SK-N-MC (cell line): ENCODE results near the gene ACTR6.

ENCODE experiments used
- DNase-seq: peaks from one replicate; pipeline ENCODE4 v3.0.0-alpha.2; 2011; ENCODE audit warnings: low read depth, low spot score
- H3K27ac ChIP-seq: fragments of 200-600 bp; sonication (generic); 2 replicates; pipeline ENCODE4 v1.5.1; 2016; ENCODE audit warnings: mixed run types
- H3K36me3 ChIP-seq: fragments of 200-600 bp; sonication (generic); 2 replicates; pipeline ENCODE4 v1.6.1; 2017; ENCODE audit warnings: antibody characterized with exemption, low read length, mixed read lengths; ENCODE audit not compliant: insufficient read depth
- H3K4me3 ChIP-seq: fragments of 200-600 bp; sonication (generic); 2 replicates; pipeline ENCODE4 v1.5.1; 2016
- H3K9ac ChIP-seq: fragments of 200-600 bp; sonication (generic); 2 replicates; pipeline ENCODE4 v1.8.0; 2017; ENCODE audit warnings: mixed run types, mixed read lengths; ENCODE audit not compliant: insufficient read length
- H3K9me3 ChIP-seq: fragments of 200-600 bp; sonication (generic); 2 replicates; pipeline ENCODE4 v1.6.1; 2017; ENCODE audit warnings: low read depth, mild to moderate bottlenecking, antibody characterized with exemption, low read length, moderate library complexity, mixed read lengths
- EZH2 ChIP-seq: fragments of 200-600 bp; sonication (generic); IDR thresholded peaks from one replicate; pipeline ENCODE4 v1.6.1; 2017; ENCODE audit warnings: antibody characterized with exemption
- FOXP2 ChIP-seq: optimal IDR thresholded peaks from 2 replicates; pipeline ENCODE3; 2011; ENCODE audit warnings: mild to moderate bottlenecking, moderate library complexity; ENCODE audit not compliant: insufficient read depth; ENCODE audit errors: extremely low read length, control extremely low read depth
- POLR2AphosphoS5 ChIP-seq: IDR thresholded peaks from 2 replicates; pipeline ENCODE4 v1.6.1; 2012; ENCODE audit warnings: mild to moderate bottlenecking, low read depth, low read length, borderline replicate concordance

Gene ACTR6

DNA sequence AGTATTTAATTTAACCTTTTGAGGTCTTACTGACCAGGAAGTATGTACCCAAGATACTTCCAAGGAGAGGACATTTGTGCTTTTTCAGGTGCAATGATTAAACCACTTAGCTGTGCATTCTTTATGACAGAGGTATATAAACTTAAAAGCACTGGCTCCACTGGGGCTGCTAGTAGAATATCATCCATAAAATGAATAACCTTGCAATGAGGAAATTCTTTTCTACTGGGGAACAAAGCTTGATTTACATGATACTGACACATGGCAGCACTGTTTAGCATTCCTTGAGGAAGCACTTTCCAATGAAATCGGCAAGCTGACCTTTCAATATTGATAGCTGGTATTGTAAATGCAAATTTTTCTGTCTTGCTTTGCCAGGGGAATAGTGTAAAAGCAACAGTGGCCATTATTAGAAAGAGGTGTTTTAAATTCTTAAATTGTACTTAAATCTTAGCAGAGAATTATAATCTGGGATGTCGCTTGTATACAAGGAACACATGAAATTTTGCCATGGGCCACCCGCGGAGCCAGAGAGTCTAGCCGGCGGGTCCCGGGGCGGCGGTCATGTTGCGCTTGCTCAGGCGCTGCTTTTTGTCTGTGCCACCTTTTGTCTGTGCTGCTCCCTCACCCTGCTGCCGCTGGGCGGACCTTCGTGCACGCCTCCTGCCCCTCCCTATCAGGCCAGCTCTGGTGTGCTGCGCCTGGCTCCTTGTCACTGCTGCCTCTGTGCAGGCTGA, 37.0 kb upstream of the ACTR6 start:
- Histone ChIP-seq H3K36me3 (no peaks in the 10 kb centered on the region), H3K9ac (no peak overlapping the region), H3K9me3 (no peaks in the 10 kb centered on the region), H3K4me3 (peak overlapping the region; percentile 66), H3K27ac (no peak overlapping the region)
- TF ChIP-seq POLR2AphosphoS5, result no peak; the same call in 1 of the 2 replicates
- no peak for TF ChIP-seq EZH2
- no peak for TF ChIP-seq FOXP2
- no peak for DNase-seq

DNA sequence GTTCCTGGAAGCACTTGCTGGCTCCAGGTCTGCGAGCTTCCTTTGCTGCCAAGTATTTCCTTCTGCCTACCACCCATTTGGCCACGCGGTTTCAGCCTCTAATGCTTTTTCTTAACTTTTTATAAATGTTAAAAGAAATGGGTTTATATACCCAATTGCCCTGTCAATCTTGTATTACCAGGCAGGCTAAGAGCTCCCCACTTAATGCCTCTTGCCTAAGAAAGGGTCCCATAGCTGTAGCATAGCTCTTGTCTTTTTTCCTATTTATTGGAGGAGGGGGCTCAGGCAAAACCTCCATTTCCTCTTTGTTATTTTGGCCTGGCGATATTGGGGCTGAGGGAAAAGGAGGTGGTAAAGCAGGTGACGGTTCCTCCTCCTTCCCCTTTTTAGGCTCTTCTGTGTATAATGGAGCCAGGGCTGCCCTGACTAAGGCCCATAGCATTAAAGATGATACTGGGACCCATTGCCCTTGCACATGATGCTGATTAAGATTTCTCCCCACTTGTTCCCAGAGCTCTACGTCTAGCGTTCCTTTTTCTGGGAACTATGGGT, 36.4 kb upstream of the ACTR6 start:
- H3K9ac ChIP-seq, result no peak overlapping the region
- H3K4me3 ChIP-seq, result peak overlapping the region; percentile 66

DNA sequence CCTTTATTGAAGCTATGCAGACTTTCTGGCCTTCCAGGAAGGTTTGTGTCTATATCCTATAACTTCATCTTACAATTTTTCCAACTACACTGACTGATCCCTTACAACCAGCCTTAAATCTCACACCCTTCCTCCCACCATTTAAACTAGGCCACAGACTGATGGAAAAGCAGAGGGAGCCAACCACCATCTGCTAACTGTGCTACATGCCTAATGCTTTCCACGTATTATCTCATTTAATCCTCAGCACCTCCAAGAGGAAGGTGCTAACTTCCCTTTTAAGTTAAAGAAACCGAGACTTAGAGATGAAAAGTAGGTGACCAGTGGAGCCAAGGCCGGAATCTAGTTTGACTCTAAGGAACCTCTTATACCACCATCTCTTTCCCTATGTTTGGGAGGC, 35.3 kb upstream of the ACTR6 start:
- no peak for DNase-seq
- no peak overlapping the region for H3K27ac ChIP-seq
- H3K36me3 ChIP-seq, result no peaks in the 10 kb centered on the region
- H3K9me3 ChIP-seq, result no peaks in the 10 kb centered on the region
- H3K9ac ChIP-seq, result no peak overlapping the region
- TF ChIP-seq EZH2 (no peak), POLR2AphosphoS5 (no peak), FOXP2 (no peak)
- H3K4me3 ChIP-seq, result no peak overlapping the region

More for the DNA sequence above, 36.4 kb upstream of the ACTR6 start:
- H3K9me3 ChIP-seq, result no peaks in the 10 kb centered on the region
- DNase-seq, result no peak
- H3K27ac ChIP-seq, result no peak overlapping the region
- no peaks in the 10 kb centered on the region for H3K36me3 ChIP-seq
- no peak; the same call in 1 of the 2 replicates for TF ChIP-seq POLR2AphosphoS5
- TF ChIP-seq FOXP2, result no peak
- TF ChIP-seq EZH2, result no peak

DNA sequence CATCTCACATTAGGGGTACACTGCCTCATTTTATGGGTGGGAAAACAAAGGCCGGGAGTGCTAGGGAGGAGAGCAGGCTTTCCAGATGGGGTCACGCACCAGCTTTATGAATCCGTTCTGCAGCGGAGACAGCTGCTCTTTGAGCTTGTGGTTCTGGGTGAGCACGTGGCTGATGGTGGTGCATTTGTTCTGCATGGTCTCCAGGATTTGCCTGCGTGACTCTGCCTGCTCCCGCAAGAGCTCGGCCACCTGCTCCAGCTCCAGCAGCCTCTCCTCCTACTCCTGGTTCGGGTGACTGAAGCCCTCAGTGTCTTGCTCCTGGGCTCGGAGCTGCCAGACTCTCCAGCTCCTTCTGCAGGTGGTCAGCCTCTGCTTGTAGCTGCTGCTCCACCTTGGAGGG, 34.4 kb upstream of the ACTR6 start:
- no peak overlapping the region for H3K27ac ChIP-seq
- TF ChIP-seq POLR2AphosphoS5 (no peak), EZH2 (no peak), FOXP2 (no peak)
- no peak overlapping the region for H3K9ac ChIP-seq
- no peak for DNase-seq
- H3K4me3 ChIP-seq, result no peak overlapping the region
- H3K9me3 ChIP-seq, result no peaks in the 10 kb centered on the region
- no peaks in the 10 kb centered on the region for H3K36me3 ChIP-seq

DNA sequence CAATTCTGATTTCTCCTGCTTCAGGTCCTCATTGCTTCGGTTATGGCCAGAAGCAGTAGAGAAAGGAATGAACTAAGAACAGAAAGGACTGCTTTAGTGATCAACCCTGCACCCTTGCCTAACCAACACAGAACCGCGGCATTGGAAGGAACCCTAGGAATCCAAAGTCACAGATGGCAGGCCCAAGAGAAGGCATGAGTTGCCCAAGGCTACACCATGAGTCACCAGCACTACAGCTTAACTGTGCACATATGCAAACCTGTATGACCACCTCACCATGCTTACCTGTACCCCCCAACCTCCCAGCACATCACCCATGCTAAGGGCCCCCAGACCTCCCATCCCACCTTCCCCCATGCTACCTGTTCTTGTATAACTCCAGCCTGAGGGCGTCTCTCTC, 32.1 kb upstream of the ACTR6 start:
- H3K9me3 ChIP-seq, result no peaks in the 10 kb centered on the region
- H3K4me3 ChIP-seq, result no peak overlapping the region
- no peak for TF ChIP-seq EZH2
- TF ChIP-seq FOXP2, result no peak
- no peak for TF ChIP-seq POLR2AphosphoS5
- no peaks in the 10 kb centered on the region for H3K36me3 ChIP-seq
- DNase-seq, result no peak
- H3K27ac ChIP-seq, result no peak overlapping the region
- H3K9ac ChIP-seq, result no peak overlapping the region

DNA sequence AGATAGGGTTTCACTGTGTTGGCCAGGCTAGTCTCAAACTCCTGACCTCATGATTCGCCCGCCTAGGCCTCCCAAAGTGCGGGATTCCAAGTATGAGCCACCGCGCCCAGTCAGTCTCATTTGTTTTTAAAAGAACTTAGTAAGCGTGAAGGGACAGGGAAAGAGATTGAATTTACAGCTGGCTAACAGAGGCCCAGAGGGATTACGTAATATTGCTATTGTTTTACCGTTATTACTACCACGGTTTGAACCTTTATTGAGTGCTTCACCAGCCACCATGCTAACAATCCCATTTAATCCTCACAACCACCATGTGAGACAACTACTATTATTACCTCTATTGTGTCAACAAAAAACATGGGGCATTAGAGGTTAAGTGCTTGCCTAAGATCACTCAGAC, 31.3 kb upstream of the ACTR6 start:
- no peak for DNase-seq
- no peak for TF ChIP-seq FOXP2
- no peak for TF ChIP-seq POLR2AphosphoS5
- TF ChIP-seq EZH2, result no peak
- no peak overlapping the region for H3K9ac ChIP-seq
- H3K9me3 ChIP-seq, result no peaks in the 10 kb centered on the region
- H3K27ac ChIP-seq, result no peak overlapping the region
- H3K36me3 ChIP-seq, result no peaks in the 10 kb centered on the region
- no peak overlapping the region for H3K4me3 ChIP-seq

DNA sequence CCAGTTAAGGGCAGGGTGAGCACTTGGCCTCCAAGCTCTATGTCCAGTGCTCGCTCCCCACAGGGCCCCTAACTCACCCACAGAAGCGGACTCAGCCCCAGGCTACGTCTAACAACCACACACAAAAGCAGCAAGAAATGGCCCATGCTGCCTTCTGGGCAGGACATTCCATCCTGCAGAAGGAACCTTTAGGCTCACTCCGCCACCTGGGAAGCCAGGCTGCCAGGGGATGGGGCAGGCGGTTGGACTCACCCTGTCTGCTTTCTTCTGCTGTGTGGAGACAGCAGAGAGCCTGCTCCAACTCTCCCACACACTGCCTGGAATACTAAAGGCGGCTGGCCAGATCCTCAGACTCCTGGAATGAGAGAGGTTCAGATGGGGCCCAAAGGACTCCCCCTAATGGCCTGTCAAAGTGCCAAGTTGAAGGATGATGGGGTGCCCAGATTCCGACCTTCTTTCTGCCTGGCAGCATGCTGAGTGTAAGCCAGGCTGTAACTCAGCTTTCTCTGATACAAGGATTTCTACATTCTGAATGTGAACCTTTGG, 30.2 kb upstream of the ACTR6 start:
- Histone ChIP-seq H3K27ac (no peak overlapping the region), H3K9ac (no peak overlapping the region), H3K4me3 (no peak overlapping the region), H3K9me3 (no peaks in the 10 kb centered on the region), H3K36me3 (no peaks in the 10 kb centered on the region)
- DNase-seq, result no peak
- TF ChIP-seq FOXP2, result no peak
- no peak for TF ChIP-seq POLR2AphosphoS5
- no peak for TF ChIP-seq EZH2

DNA sequence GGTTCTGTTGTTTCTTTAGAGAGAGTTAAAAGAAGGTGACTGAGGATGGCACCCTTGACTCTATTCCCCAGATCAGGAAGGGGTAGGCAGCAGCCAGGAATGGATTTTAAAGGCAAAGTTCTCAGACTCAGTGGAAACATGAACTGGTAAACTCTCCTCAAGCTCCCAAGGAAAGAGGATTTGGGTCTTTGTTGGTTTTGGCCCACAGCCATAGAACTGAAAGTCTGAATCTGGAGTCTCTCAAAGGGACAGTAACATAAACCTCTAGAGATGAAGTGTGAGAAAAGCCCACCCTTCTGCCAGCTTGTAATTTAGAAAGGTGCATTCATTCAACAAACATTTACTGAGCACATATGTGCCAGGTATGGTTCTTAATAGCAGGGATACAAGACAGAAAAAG, 29.4 kb upstream of the ACTR6 start:
- TF ChIP-seq FOXP2 (no peak), POLR2AphosphoS5 (no peak), EZH2 (no peak)
- H3K9me3 ChIP-seq, result no peaks in the 10 kb centered on the region
- no peak for DNase-seq
- H3K36me3 ChIP-seq, result no peaks in the 10 kb centered on the region
- H3K4me3 ChIP-seq, result no peak overlapping the region
- H3K9ac ChIP-seq, result no peak overlapping the region
- H3K27ac ChIP-seq, result no peak overlapping the region
